ENCODE measurements around the gene COL15A1.
A peak's percentile ranks its signal among the peaks of the same experiment; 100 is the strongest.

COL15A1 gene

GRCh38 chr9:99114846-99115500 lies 171.3 kb downstream of the COL15A1 start:
- peaks cover 10% of the 10 kb centered on the region for H3F3A ChIP-seq (ENCODE audit: low read depth)
- H3K9me2 ChIP-seq (replicated peaks; ENCODE audit: low read depth, low read length) = no peaks in the 10 kb centered on the region
- peaks cover 91% of the 10 kb centered on the region for H4K20me1 ChIP-seq (ENCODE audit: insufficient read depth, low read length, poor library complexity, severe bottlenecking)
- H3K27me3 ChIP-seq (ENCODE audit: insufficient read depth, low read length, poor library complexity, severe bottlenecking) = no peaks in the 10 kb centered on the region
- H3K9ac ChIP-seq (ENCODE audit: low read depth, low read length, poor library complexity, severe bottlenecking) = no peak overlapping the region
- TF ChIP-seq CTCF (conservative IDR thresholded peaks at IDR 0.05; ENCODE audit: low read length) (no peak), EZH2phosphoT487 (IDR thresholded peaks at IDR 0.05; ENCODE audit: borderline replicate concordance) (no peak)
- H3K4me1 ChIP-seq (ENCODE audit: insufficient read depth, low read length, poor library complexity, severe bottlenecking) = peaks cover 87% of the 10 kb centered on the region
- H2AFZ ChIP-seq (ENCODE audit: low read length) = no peak overlapping the region
- H3K9me3 ChIP-seq (ENCODE audit: insufficient read depth, low read depth, low read length) = no peaks in the 10 kb centered on the region
- H3K4me2 ChIP-seq (ENCODE audit: low read depth, low read length, poor library complexity, severe bottlenecking) = peak overlapping the region; percentile 77
- H3K36me3 ChIP-seq (ENCODE audit: insufficient read depth, low read length) = no peaks in the 10 kb centered on the region
- no peak overlapping the region for H3K4me3 ChIP-seq (ENCODE audit: low read length, poor library complexity, severe bottlenecking)
- H3K79me2 ChIP-seq (ENCODE audit: insufficient read depth, low read length) = peaks cover 100% of the 10 kb centered on the region

- TF ChIP-seq EZH2phosphoT487 (IDR thresholded peaks at IDR 0.05; ENCODE audit: borderline replicate concordance) = no peak
- TF ChIP-seq CTCF (conservative IDR thresholded peaks at IDR 0.05; ENCODE audit: low read length) = no peak
- peaks cover 87% of the 10 kb centered on the region for H3K4me1 ChIP-seq (ENCODE audit: insufficient read depth, low read length, poor library complexity, severe bottlenecking)
- no peak overlapping the region for H2AFZ ChIP-seq (ENCODE audit: low read length)
- peaks cover 10% of the 10 kb centered on the region for H3F3A ChIP-seq (ENCODE audit: low read depth)
- H3K79me2 ChIP-seq (ENCODE audit: insufficient read depth, low read length) = peaks cover 100% of the 10 kb centered on the region
- H3K9me2 ChIP-seq (replicated peaks; ENCODE audit: low read depth, low read length) = no peaks in the 10 kb centered on the region
- no peaks in the 10 kb centered on the region for H3K36me3 ChIP-seq (ENCODE audit: insufficient read depth, low read length)
- peak overlapping the region; percentile 7 for H3K4me2 ChIP-seq (ENCODE audit: low read depth, low read length, poor library complexity, severe bottlenecking)
- H3K9ac ChIP-seq (ENCODE audit: low read depth, low read length, poor library complexity, severe bottlenecking) = no peak overlapping the region
- H3K9me3 ChIP-seq (ENCODE audit: insufficient read depth, low read depth, low read length) = no peaks in the 10 kb centered on the region
- no peaks in the 10 kb centered on the region for H3K27me3 ChIP-seq (ENCODE audit: insufficient read depth, low read length, poor library complexity, severe bottlenecking)
- peaks cover 90% of the 10 kb centered on the region for H4K20me1 ChIP-seq (ENCODE audit: insufficient read depth, low read length, poor library complexity, severe bottlenecking)
- no peak overlapping the region for H3K4me3 ChIP-seq (ENCODE audit: low read length, poor library complexity, severe bottlenecking)
Measured at GRCh38 chr9:99116003-99116411, 172.3 kb downstream of the COL15A1 start.

GRCh38 chr9:99118782-99119466 lies 175.2 kb downstream of the COL15A1 start:
- Histone ChIP-seq H3K4me1 (ENCODE audit: insufficient read depth, low read length, poor library complexity, severe bottlenecking) (peaks cover 77% of the 10 kb centered on the region), H2AFZ (ENCODE audit: low read length) (no peak overlapping the region), H4K20me1 (ENCODE audit: insufficient read depth, low read length, poor library complexity, severe bottlenecking) (peaks cover 92% of the 10 kb centered on the region), H3K27me3 (ENCODE audit: insufficient read depth, low read length, poor library complexity, severe bottlenecking) (no peaks in the 10 kb centered on the region), H3K4me3 (ENCODE audit: low read length, poor library complexity, severe bottlenecking) (peak overlapping the region; percentile 61), H3K9me2 (replicated peaks; ENCODE audit: low read depth, low read length) (no peaks in the 10 kb centered on the region), H3F3A (ENCODE audit: low read depth) (no peaks in the 10 kb centered on the region), H3K9me3 (ENCODE audit: insufficient read depth, low read depth, low read length) (no peaks in the 10 kb centered on the region), H3K4me2 (ENCODE audit: low read depth, low read length, poor library complexity, severe bottlenecking) (peak overlapping the region; percentile 84), H3K36me3 (ENCODE audit: insufficient read depth, low read length) (no peaks in the 10 kb centered on the region), H3K9ac (ENCODE audit: low read depth, low read length, poor library complexity, severe bottlenecking) (peak overlapping the region; percentile 58), H3K79me2 (ENCODE audit: insufficient read depth, low read length) (peaks cover 100% of the 10 kb centered on the region)
- TF ChIP-seq CTCF (conservative IDR thresholded peaks at IDR 0.05; ENCODE audit: low read length) (no peak), EZH2phosphoT487 (IDR thresholded peaks at IDR 0.05; ENCODE audit: borderline replicate concordance) (no peak)
